ENCODE measurements around the gene TUBB1. TPM values are rescaled to one million over a fixed set of nuclear protein-coding genes. Genes with fewer than 3 reads are reported as not detected.
"Not testable (repeated sequence)": the region's sequence is repeated elsewhere in the genome, so short reads cannot be mapped to it uniquely, and the experiment has no call there.

The TUBB1 gene
- total RNA-seq, 2 experiments from 2014 or later: not detected

DNA sequence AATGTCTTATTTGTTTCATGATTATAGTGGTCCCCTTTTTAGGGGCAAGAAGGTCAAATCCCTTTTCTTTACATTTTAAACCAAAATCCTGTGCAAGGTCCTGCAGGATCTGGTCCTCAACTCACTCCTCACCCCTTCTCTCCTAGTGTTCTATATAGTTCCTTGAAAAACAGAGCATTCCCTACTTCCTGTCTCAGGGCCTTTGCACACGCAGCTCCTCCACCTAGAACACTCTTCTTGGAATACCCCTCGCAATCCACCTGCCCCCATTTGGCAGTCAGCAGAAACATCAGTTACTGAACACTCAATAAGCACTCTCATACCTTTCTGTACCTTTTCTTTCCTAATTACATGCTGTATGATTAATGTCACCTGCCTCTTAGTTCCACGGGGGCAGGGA, 16.2 kb downstream of the TUBB1 start:
- Mint-ChIP-seq H3K36me3 (peaks cover 30% of the 10 kb centered on the region), H3K27me3 (no peaks in the 10 kb centered on the region), H3K9me3 (no peaks in the 10 kb centered on the region), H3K4me3 (no peak overlapping the region), H3K27ac (no peak overlapping the region), H3K4me1 (peaks cover 38% of the 10 kb centered on the region)
- POLR2A ChIA-PET: no interaction called here
- DNase-seq (no peak), ATAC-seq (ENCODE audit: low read depth) (no peak)

DNA sequence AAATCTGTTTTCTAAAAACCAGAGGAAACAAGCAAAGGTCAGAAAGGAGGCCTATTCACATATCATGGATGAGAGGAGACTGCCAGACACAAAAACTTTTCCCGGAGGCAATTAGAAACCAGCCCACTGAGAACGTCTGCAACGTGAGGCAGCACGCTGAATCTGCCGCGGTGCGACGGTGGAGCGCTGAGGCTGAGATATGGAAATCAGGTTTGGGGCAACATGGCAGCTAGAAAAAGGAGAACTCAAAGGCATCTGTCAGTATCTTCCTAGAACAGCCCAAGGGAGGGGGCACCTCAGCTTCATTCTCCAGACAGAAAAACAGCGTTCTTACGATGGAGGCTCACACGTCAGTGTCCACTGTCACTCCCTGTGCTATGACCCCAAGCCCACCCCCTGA, 18.2 kb downstream of the TUBB1 start:
- Mint-ChIP-seq H3K9me3 (no peaks in the 10 kb centered on the region), H3K4me1 (peaks cover 43% of the 10 kb centered on the region), H3K4me3 (no peak overlapping the region), H3K36me3 (peaks cover 33% of the 10 kb centered on the region), H3K27ac (no peak overlapping the region), H3K27me3 (no peaks in the 10 kb centered on the region)
- ATAC-seq (ENCODE audit: low read depth) (no peak), DNase-seq (no peak)
- POLR2A ChIA-PET: no interaction called here

- POLR2A ChIA-PET: no interaction called here
- peak overlapping the region; percentile 47 for H3K4me3 Mint-ChIP-seq
- H3K9me3 Mint-ChIP-seq: no peaks in the 10 kb centered on the region
- no peak for DNase-seq
- H3K27ac Mint-ChIP-seq: peak overlapping the region; percentile 49
- peaks cover 50% of the 10 kb centered on the region for H3K4me1 Mint-ChIP-seq
- H3K27me3 Mint-ChIP-seq: no peaks in the 10 kb centered on the region
- H3K36me3 Mint-ChIP-seq: peaks cover 31% of the 10 kb centered on the region
- no peak for ATAC-seq (ENCODE audit: low read depth)
These were observed 20.0 kb downstream of the TUBB1 start for GRCh38 chr20:59039233-59039632.

- H3K4me3 Mint-ChIP-seq: peak overlapping the region; percentile 93
These were observed 21.4 kb downstream of the TUBB1 start for GRCh38 chr20:59040667-59041066.

DNA sequence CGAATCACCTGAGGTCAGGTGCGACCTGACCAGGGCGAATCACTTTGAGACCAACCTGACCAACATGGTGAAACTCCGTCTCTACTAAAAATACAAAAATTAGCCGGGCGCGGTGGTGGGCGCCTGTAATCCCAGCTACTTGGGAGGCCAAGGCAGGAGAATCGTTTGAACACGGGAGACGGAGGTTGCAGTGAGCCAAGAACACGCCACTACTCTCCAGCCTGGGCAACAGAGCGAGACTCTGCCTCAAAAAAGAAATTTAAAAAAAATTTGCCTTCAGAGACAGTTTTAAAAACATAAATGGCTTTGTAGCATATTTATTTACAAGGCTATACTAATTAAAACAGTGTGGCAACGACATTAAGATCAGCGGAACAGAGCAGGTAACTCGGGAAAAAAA, 22.3 kb downstream of the TUBB1 start:
- Mint-ChIP-seq H3K4me3 (peak overlapping the region; percentile 93), H3K4me1 (peaks cover 53% of the 10 kb centered on the region), H3K36me3 (peaks cover 21% of the 10 kb centered on the region)
- H3K27ac Mint-ChIP-seq; H3K9me3 Mint-ChIP-seq; ATAC-seq (ENCODE audit: low read depth); DNase-seq; H3K27me3 Mint-ChIP-seq: not testable (repeated sequence)
- POLR2A ChIA-PET: interaction anchor here (1.0 to 4.9 kb wide), 2 partner anchors 9 to 31 kb away, joined by 3 to 59 read pairs; partner anchors contain the start of gene ATP5F1E

More at GRCh38 chr20:59040667-59041066, 21.4 kb downstream of the TUBB1 start:
- ATAC-seq (ENCODE audit: low read depth): no peak
- H3K9me3 Mint-ChIP-seq: no peaks in the 10 kb centered on the region
- H3K27ac Mint-ChIP-seq: peak overlapping the region; percentile 6
- no peak for DNase-seq
- peaks cover 53% of the 10 kb centered on the region for H3K4me1 Mint-ChIP-seq
- H3K36me3 Mint-ChIP-seq: peaks cover 24% of the 10 kb centered on the region
- POLR2A ChIA-PET: interaction anchor here (4.9 kb wide), 1 partner anchor 8 kb away, joined by 59 read pairs; the partner anchor contains the start of gene ATP5F1E
- no peaks in the 10 kb centered on the region for H3K27me3 Mint-ChIP-seq

- POLR2A ChIA-PET: interaction anchor here (1.0 to 4.9 kb wide), 3 partner anchors 10 to 153 kb away, joined by 3 to 59 read pairs (median 13); partner anchors contain the start of gene ATP5F1E
- no peaks in the 10 kb centered on the region for H3K27me3 Mint-ChIP-seq
- no peaks in the 10 kb centered on the region for H3K9me3 Mint-ChIP-seq
- ATAC-seq (ENCODE audit: low read depth) (peak; percentile 37), DNase-seq (no peak)
- H3K4me3 Mint-ChIP-seq: peak within 1 kb of the TSS; percentile 93
- H3K36me3 Mint-ChIP-seq: peaks cover 17% of the 10 kb centered on the region
- H3K4me1 Mint-ChIP-seq: peaks cover 48% of the 10 kb centered on the region
- H3K27ac Mint-ChIP-seq: peak within 1 kb of the TSS; percentile 89
These were observed 23.0 kb downstream of the TUBB1 start, which contains the start of gene PRELID3B for GRCh38 chr20:59042151-59042795. Gene PRELID3B, minus strand, starts transcription at chr20:59042786. Its CDS starts 56 bp downstream, at chr20:59042730.

GRCh38 chr20:59042796-59043631, 23.8 kb downstream of the TUBB1 start:
- peaks cover 47% of the 10 kb centered on the region for H3K4me1 Mint-ChIP-seq
- H3K36me3 Mint-ChIP-seq: peaks cover 13% of the 10 kb centered on the region
- ATAC-seq (ENCODE audit: low read depth) (peak; percentile 99), DNase-seq (peak; percentile 98)
- peak overlapping the region; percentile 89 for H3K27ac Mint-ChIP-seq
- no peaks in the 10 kb centered on the region for H3K27me3 Mint-ChIP-seq
- no peaks in the 10 kb centered on the region for H3K9me3 Mint-ChIP-seq
- POLR2A ChIA-PET: interaction anchor here (0.7 to 4.9 kb wide), 6 partner anchors 10 to 159 kb away, joined by 3 to 59 read pairs (median 4); partner anchors contain the start of genes ATP5F1E and ZNF831
- peak overlapping the region; percentile 93 for H3K4me3 Mint-ChIP-seq

DNA sequence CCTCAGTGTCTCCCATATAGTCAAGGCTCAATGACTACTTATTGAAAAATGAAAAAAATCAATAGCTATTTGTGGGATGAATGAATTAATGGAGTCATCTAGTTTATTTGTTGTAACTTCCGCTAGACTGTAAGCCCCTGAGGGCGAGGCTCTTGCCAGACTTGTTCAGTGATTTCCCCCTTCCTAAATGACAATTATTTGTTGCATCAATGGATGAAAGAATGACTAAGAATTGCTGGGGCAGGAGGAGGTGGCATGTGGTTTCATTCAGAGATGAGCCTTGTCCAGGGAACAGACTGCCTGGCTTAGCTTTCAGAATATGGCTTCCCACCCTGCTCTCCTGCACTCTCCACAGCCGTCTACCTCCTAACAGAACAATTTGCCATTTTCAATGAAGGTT, 24.5 kb downstream of the TUBB1 start:
- Mint-ChIP-seq H3K36me3 (peaks cover 12% of the 10 kb centered on the region), H3K9me3 (no peaks in the 10 kb centered on the region), H3K4me1 (peaks cover 51% of the 10 kb centered on the region), H3K27me3 (no peaks in the 10 kb centered on the region), H3K27ac (peak overlapping the region; percentile 79), H3K4me3 (peak overlapping the region; percentile 93)
- POLR2A ChIA-PET: interaction anchor here (1.1 to 4.9 kb wide), 5 partner anchors 11 to 160 kb away, joined by 3 to 59 read pairs (median 4); partner anchors contain the start of genes ATP5F1E and ZNF831
- no peak for ATAC-seq (ENCODE audit: low read depth)
- no peak for DNase-seq

GRCh38 chr20:59044295-59044694, 25.1 kb downstream of the TUBB1 start:
- no peak overlapping the region for H3K4me3 Mint-ChIP-seq
- POLR2A ChIA-PET: interaction anchor here (4.9 kb wide), 1 partner anchor 12 kb away, joined by 59 read pairs; the partner anchor contains the start of gene ATP5F1E
- H3K27me3 Mint-ChIP-seq: peaks cover under 1% of the 10 kb centered on the region
- ATAC-seq (ENCODE audit: low read depth) (no peak), DNase-seq (no peak)
- peaks cover 46% of the 10 kb centered on the region for H3K4me1 Mint-ChIP-seq
- H3K36me3 Mint-ChIP-seq: peaks cover 11% of the 10 kb centered on the region
- no peak overlapping the region for H3K27ac Mint-ChIP-seq
- H3K9me3 Mint-ChIP-seq: no peaks in the 10 kb centered on the region

DNA sequence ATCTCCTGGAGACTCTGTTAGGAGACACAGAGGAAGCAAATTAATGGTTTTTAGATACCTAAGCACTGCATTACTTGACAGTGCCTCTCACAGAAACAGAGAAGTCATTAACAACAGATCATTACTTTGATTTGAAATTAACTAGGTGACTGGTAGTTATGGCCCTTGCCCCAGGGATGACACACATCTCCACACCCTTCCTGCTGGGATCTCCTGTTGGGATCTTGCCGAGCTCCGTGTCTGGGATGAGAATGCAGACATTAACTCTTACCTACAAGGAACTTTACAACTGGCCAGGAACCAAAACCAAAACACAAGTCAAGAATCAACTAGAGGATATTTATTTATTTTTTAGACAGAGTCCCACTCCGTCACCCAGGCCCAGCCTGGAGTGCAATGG, 25.6 kb downstream of the TUBB1 start:
- no peak overlapping the region for H3K4me3 Mint-ChIP-seq
- H3K4me1 Mint-ChIP-seq: peaks cover 41% of the 10 kb centered on the region
- POLR2A ChIA-PET: no interaction called here

DNA sequence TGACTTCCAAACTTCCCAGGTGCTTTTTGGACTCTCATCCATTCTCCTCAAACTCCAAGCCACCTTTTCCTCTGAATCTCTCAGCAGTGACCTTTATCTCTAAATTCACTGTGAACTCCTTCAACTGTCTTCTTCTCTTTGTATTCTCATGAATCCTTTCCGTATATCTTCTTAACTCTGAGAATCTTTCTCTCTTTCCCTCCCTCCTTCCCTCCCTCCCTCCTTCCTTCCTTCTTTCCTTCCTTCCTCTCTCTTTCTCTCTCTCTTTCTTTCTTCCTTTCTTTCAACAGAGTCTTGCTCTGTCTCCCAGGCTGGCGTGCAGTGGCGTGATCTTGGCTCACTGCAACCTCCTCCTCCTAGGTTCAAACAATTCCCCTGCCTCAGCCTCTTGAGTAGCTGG, 27.6 kb downstream of the TUBB1 start:
- ATAC-seq (ENCODE audit: low read depth) (no peak), DNase-seq (no peak)
- Mint-ChIP-seq H3K36me3 (no peaks in the 10 kb centered on the region), H3K9me3 (no peaks in the 10 kb centered on the region), H3K4me1 (peaks cover 24% of the 10 kb centered on the region), H3K4me3 (no peak overlapping the region), H3K27ac (no peak overlapping the region), H3K27me3 (peaks cover 19% of the 10 kb centered on the region)
- POLR2A ChIA-PET: no interaction called here

More for the DNA sequence above, 25.6 kb downstream of the TUBB1 start:
- H3K27ac Mint-ChIP-seq: no peak overlapping the region
- H3K27me3 Mint-ChIP-seq: peaks cover 2% of the 10 kb centered on the region
- DNase-seq (no peak), ATAC-seq (ENCODE audit: low read depth) (no peak)
- peaks cover 10% of the 10 kb centered on the region for H3K36me3 Mint-ChIP-seq
- H3K9me3 Mint-ChIP-seq: no peaks in the 10 kb centered on the region

DNA sequence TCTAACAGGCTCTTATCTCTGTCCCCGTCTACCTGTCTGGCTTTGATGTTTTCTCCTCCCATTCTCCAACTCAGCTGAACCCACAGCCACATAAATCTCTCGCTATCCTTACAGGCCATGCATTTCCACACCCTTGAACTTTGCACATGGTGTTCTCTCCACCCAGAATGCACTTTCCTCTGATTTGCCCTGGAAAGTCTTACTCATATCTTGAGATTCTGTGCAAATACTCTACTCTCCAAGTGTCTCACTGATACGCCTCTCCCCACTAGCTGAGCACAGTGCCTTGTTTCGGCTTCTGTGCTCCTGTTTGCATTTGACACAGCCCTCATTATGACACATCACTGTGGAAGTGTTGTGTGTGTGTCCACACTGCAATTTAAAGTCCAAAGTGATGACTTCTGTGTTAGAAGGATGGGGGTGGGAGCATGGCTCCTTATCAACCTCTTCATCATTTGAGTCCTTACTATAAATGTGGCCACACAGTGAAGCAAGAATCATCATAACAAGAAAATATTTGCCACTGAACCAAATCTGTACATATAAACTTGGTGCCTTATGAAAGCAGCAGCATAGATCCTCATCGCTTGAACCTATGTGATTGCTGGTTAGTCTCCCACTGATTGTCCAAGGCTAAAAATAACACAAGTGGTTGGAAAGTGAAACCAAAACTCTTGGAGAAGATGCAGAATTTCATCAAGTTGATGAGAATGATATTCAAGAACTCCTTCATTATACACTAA, 28.9 kb downstream of the TUBB1 start:
- no peaks in the 10 kb centered on the region for H3K9me3 Mint-ChIP-seq
- peaks cover 23% of the 10 kb centered on the region for H3K4me1 Mint-ChIP-seq
- no peaks in the 10 kb centered on the region for H3K36me3 Mint-ChIP-seq
- POLR2A ChIA-PET: no interaction called here
- no peak for DNase-seq
- H3K27me3 Mint-ChIP-seq: peaks cover 23% of the 10 kb centered on the region
- no peak overlapping the region for H3K27ac Mint-ChIP-seq
- H3K4me3 Mint-ChIP-seq: no peak overlapping the region
- no peak for ATAC-seq (ENCODE audit: low read depth)

GRCh38 chr20:59048681-59049030, 29.4 kb downstream of the TUBB1 start:
- no peaks in the 10 kb centered on the region for H3K36me3 Mint-ChIP-seq
- H3K27me3 Mint-ChIP-seq: peaks cover 28% of the 10 kb centered on the region
- POLR2A ChIA-PET: no interaction called here
- DNase-seq (no peak), ATAC-seq (ENCODE audit: low read depth) (no peak)
- no peaks in the 10 kb centered on the region for H3K9me3 Mint-ChIP-seq
- H3K27ac Mint-ChIP-seq: no peak overlapping the region
- no peak overlapping the region for H3K4me3 Mint-ChIP-seq
- H3K4me1 Mint-ChIP-seq: peaks cover 18% of the 10 kb centered on the region

Measured in activated naive CD8-positive, alpha-beta T cell treated with anti-CD3 and anti-CD28 coated beads, Interleukin-2, amount 10 ng/mL, durations not matched to agents 7 days and 5 days (primary cell).